ENCODE results near the gene VILL. TPM values are rescaled to one million over a fixed set of nuclear protein-coding genes. Genes with fewer than 3 reads are reported as not detected.

The VILL gene
- polyA plus RNA-seq, 1 donor from 2014 or later, result not detected

GRCh38 chr3:38001456-38002081, 11.0 kb downstream of the VILL start:
- H3K4me2 ChIP-seq (ENCODE audit: low read length), result no peak overlapping the region
- peaks cover 3% of the 10 kb centered on the region for H3K27me3 ChIP-seq (ENCODE audit: insufficient read depth, low read depth, low read length)
- no peak overlapping the region for H3K9ac ChIP-seq (ENCODE audit: low read length)
- H3F3A ChIP-seq (ENCODE audit: insufficient read depth, low read length, poor library complexity, severe bottlenecking), result no peaks in the 10 kb centered on the region
- no peak overlapping the region for H2AFZ ChIP-seq (ENCODE audit: low read depth, low read length)
- no peaks in the 10 kb centered on the region for H3K79me2 ChIP-seq (replicated peaks; ENCODE audit: insufficient read depth, low read length)
- H3K27ac ChIP-seq (ENCODE audit: low read length), result no peak overlapping the region
- no peak overlapping the region for H3K4me3 ChIP-seq (ENCODE audit: low read length)
- no peaks in the 10 kb centered on the region for H3K36me3 ChIP-seq (ENCODE audit: insufficient read depth, low read length)
- H3K9me3 ChIP-seq (ENCODE audit: low read length), result no peaks in the 10 kb centered on the region
- no peaks in the 10 kb centered on the region for H4K20me1 ChIP-seq (ENCODE audit: insufficient read depth)
- H3K9me2 ChIP-seq (ENCODE audit: insufficient read depth, low read length), result no peaks in the 10 kb centered on the region
- TF ChIP-seq POLR2AphosphoS5 (IDR thresholded peaks at IDR 0.05), result no peak
- TF ChIP-seq TAF1 (IDR thresholded peaks at IDR 0.05; ENCODE audit: low read depth), result no peak

GRCh38 chr3:38002291-38002876, 11.8 kb downstream of the VILL start:
- no peak overlapping the region for H3K9ac ChIP-seq (ENCODE audit: low read length)
- H3K27ac ChIP-seq (ENCODE audit: low read length), result no peak overlapping the region
- TF ChIP-seq EP300 (conservative IDR thresholded peaks at IDR 0.05; ENCODE audit: poor library complexity, severe bottlenecking) (no peak), POLR2AphosphoS5 (IDR thresholded peaks at IDR 0.05) (no peak), TAF1 (IDR thresholded peaks at IDR 0.05; ENCODE audit: low read depth) (no peak), REST (IDR thresholded peaks at IDR 0.05; ENCODE audit: borderline replicate concordance) (no peak), SMC3 (conservative IDR thresholded peaks at IDR 0.05; ENCODE audit: poor library complexity) (no peak), MXI1 (conservative IDR thresholded peaks at IDR 0.05; ENCODE audit: poor library complexity, severe bottlenecking) (no peak), RAD21 (conservative IDR thresholded peaks at IDR 0.05) (no peak), EZH2 (IDR thresholded peaks at IDR 0.05; ENCODE audit: borderline replicate concordance, insufficient read depth, low read length, poor library complexity, severe bottlenecking) (no peak), CTCF (IDR thresholded peaks at IDR 0.05; ENCODE audit: poor library complexity, severe bottlenecking) (no peak)
- H3K36me3 ChIP-seq (ENCODE audit: insufficient read depth, low read length), result no peaks in the 10 kb centered on the region
- H2AFZ ChIP-seq (ENCODE audit: low read depth, low read length), result no peak overlapping the region
- no peaks in the 10 kb centered on the region for H3K9me2 ChIP-seq (ENCODE audit: insufficient read depth, low read length)
- no peak overlapping the region for H3K4me3 ChIP-seq (ENCODE audit: low read length)
- H3K27me3 ChIP-seq (ENCODE audit: insufficient read depth, low read depth, low read length), result peaks cover 3% of the 10 kb centered on the region
- no peaks in the 10 kb centered on the region for H3K9me3 ChIP-seq (ENCODE audit: low read length)
- H4K20me1 ChIP-seq (ENCODE audit: insufficient read depth), result no peaks in the 10 kb centered on the region
- no peak overlapping the region for H3K4me2 ChIP-seq (ENCODE audit: low read length)
- H3K79me2 ChIP-seq (replicated peaks; ENCODE audit: insufficient read depth, low read length), result no peaks in the 10 kb centered on the region
- H3F3A ChIP-seq (ENCODE audit: insufficient read depth, low read length, poor library complexity, severe bottlenecking), result no peaks in the 10 kb centered on the region
